ENCODE results near the gene CACNG5.

Gene CACNG5

DNA sequence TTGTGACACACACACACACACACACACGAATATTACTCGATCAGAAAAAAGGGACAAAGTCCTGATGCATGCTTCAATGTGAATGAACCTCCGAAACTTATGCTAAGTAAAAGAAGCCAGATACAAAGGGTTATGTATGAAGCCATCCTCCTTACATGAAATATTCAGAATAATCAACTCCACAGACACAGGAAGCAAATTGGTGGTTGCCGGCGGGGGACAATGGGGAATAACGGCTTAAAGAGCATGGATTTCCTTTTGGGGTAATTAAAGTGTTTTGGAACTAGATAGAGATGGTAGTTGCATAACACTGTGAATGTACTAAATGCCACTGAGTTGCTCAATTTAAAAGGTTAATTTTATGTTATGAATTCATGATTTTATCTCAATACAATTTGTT, 8.1 kb upstream of the CACNG5 start:
- no peak for DNase-seq (ENCODE audit: low read depth)

GRCh38 chr17:66829386-66829864, 5.5 kb upstream of the CACNG5 start:
- no peak for DNase-seq (ENCODE audit: low read depth)

DNA sequence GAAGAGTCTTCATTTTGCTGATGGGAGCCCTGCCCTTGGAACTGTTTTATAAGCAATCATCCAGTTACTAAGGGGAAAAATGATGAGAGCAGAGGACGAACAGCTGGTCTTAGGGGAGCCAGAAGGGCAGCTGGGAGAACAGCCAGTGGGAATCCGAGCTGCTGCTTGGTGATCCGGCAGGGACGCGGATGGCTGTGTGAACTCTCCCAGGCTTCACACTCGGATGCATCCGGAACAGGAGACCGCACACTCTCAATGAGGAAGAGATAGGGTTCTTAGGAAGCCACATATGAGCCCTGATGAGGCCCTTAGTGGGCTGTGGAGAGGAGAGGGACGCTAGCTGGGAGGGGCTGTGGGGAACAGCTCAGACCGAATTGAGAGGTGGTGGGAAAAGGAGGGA, 5.0 kb upstream of the CACNG5 start:
- DNase-seq (ENCODE audit: low read depth), result no peak

GRCh38 chr17:66830451-66830850, 4.5 kb upstream of the CACNG5 start:
- DNase-seq (ENCODE audit: low read depth), result no peak

- DNase-seq (ENCODE audit: low read depth), result no peak
These were observed 3.3 kb upstream of the CACNG5 start for GRCh38 chr17:66831383-66832210.

DNA sequence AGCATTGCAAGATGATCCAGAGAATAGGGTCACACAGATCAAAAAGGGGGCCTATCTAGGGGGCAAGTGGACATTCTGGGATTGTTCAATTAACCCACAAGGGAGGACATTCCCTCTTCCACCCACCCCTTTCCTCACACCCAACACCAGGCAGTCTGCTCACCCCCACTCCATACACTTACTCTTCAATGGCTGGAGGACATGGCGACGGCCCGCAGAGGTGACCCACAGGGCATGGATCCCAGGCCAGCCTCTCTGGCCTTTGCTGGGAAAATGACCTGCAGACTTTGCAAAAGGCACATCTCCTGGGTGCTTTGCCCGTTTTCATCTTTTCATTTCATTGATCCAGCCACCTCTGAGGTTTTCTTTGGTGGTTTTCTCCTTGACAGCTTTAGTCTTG, 1.7 kb upstream of the CACNG5 start:
- no peak for DNase-seq (ENCODE audit: low read depth)

GRCh38 chr17:66834426-66834918, 445 bp upstream of the CACNG5 start:
- no peak for DNase-seq (ENCODE audit: low read depth)

GRCh38 chr17:66835476-66835875, 559 bp downstream of the CACNG5 start:
- DNase-seq (ENCODE audit: low read depth), result no peak

- DNase-seq (ENCODE audit: low read depth), result no peak
These were observed 1.4 kb downstream of the CACNG5 start for GRCh38 chr17:66836063-66837005.

- DNase-seq (ENCODE audit: low read depth), result no peak
These were observed 2.3 kb downstream of the CACNG5 start for GRCh38 chr17:66837226-66837625.

- no peak for DNase-seq (ENCODE audit: low read depth)
These were observed 3.2 kb downstream of the CACNG5 start for GRCh38 chr17:66837885-66838665.

- DNase-seq (ENCODE audit: low read depth), result no peak
These were observed 4.7 kb downstream of the CACNG5 start for GRCh38 chr17:66839616-66840015.

DNA sequence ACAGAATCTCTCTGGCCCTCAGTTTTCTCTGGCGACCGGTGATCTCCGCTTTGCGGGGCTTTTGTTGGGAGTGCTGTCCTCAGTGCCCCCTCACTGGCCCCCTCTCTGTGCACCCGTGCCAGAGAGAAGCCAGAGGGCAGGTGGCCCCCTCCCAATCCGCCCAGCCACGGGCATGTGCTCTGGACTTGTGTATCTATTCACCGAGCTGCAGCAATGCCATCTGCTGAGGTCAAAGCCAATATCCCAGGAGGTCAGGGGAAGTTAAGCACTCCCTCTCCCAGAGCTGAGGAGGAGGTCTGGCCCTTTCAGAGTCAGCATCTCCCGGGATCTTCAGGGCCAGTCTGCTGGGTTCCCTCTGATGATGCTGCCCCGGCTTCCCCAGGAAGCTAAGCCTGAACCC, 5.1 kb downstream of the CACNG5 start:
- no peak for DNase-seq (ENCODE audit: low read depth)

- no peak for DNase-seq (ENCODE audit: low read depth)
These were observed 6.4 kb downstream of the CACNG5 start for GRCh38 chr17:66841328-66841727.

DNA sequence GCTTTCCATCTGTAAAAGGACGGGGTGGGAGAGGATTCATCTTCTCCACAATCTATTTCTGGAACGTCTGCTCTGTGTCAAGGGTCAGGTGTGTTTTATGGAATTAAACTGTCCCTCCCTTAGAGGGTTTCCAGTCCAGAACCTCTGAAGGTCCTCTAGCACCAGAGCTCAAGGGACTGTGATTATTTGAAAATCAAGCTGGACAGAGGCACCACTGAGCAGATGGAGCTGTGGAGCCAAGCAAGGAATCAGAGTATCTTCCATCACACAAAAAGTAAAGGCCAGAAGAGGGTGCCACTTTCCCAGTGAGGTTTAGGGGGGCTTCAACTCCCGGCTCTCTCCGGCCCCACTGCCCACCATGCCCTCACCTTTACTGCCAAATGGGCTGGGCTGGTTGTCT, 6.8 kb downstream of the CACNG5 start:
- no peak for DNase-seq (ENCODE audit: low read depth)

DNA sequence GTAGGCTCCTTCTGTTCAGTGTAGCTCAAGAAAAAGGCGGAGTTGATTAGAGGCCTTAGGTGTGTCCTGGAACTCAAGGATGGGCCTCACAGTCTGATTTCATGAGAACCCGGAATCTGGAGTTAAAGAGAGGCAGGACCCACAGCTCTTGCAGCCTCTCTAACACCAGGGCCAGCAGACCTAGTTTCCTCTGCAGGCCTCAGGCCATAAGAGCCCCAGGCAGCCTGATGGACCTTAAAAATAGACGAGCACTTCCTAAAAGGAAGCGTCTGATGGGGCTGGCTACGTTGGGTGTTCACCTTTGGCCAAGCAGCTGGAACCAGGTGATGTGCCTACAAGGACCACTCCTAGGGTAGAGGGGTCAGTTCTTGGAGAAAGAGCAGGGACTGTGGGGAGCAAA, 7.6 kb downstream of the CACNG5 start:
- DNase-seq (ENCODE audit: low read depth), result no peak

DNA sequence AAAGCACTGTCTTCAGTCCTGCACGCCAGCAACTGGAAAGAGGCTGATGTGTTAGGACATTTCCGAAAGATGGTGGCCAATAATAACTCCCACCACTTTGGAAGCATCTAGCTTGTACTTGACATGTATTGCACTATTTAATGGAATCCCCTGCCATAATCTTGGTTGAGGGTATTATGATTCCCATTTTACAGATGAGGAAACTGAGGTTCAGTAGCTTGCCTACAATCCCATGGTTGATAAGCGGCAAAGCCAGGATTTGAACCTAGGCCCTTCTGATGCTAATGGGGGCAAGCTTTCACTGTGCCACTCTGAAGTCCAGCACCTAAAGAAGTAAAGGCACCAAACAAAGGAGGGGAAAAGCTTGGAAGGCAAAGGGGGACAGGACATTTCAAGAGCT, 8.0 kb downstream of the CACNG5 start:
- no peak for DNase-seq (ENCODE audit: low read depth)

DNA sequence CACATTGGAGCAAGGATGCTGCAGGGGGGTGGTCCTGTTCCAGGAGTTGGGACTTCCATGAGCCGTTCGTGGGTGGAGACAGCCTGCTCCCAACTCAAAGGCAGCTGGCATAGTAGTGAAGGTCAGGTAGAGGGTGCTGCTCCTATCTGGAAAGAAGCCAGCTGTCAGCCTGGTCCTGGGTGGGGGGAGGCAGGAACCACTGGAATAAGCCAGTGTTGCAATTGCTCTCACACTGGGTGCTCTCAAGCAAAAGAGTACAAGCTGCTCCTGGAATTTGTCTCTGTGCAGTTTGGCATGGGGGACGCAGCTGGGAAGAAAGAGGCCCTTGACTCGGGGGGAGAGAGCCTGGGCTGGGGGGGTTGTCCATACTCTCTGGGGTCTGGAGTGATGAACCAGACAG, 8.7 kb downstream of the CACNG5 start:
- no peak for DNase-seq (ENCODE audit: low read depth)

DNA sequence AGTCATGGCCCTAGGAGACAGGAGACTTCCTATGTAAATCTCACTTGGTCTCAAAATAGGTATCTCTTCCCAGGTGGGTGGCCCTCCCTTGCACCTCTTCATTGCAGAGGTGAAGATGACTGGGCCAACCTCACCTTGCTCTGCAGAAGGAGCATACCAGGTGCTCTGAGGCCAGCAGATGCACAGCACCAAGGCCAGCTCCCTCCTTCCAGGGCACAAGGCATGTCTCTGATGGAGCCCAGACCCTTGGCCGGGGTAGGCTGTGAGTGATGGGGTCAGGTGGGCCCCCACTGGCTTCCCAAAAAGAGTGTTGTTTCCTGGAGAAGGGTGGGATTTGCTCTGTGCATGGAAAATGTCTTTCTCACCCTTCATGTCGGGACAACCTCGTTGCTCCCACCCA, 12.8 kb downstream of the CACNG5 start:
- no peak for DNase-seq (ENCODE audit: low read depth)

GRCh38 chr17:66848496-66848895, 13.6 kb downstream of the CACNG5 start:
- no peak for DNase-seq (ENCODE audit: low read depth)

- DNase-seq (ENCODE audit: low read depth), result no peak
These were observed 14.2 kb downstream of the CACNG5 start for GRCh38 chr17:66849032-66849655.
